DMS53 (cell line): ENCODE results near the gene COG8.
A peak's percentile ranks its signal among the peaks of the same experiment; 100 is the strongest.

Source experiments
- DNase-seq: peaks from one replicate; lab custom pipeline; 2025; lab: John Stamatoyannopoulos, UW

COG8 gene

GRCh38 chr16:69345923-69346322, 6.6 kb upstream of the COG8 start:
- DNase-seq: no peak

DNA sequence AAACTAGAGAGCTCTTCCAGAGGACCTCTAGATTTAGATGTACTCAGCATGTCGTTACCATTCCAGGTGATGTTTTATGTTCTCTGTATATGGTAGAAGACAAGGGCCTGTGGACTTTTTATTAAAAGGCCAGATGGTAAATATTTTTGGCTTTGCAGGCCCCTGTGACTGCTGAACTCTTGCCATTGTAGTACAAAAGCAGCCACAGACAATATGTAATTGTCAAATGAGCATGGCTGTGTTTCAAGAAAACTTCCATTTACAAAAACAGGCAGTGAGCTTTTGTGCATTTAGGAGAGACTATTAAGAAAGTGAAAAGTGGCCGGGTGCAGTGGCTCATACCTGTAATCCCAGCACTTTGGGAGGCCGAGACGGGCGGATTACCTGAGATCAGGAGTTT, 4.8 kb upstream of the COG8 start:
- no peak for DNase-seq

DNA sequence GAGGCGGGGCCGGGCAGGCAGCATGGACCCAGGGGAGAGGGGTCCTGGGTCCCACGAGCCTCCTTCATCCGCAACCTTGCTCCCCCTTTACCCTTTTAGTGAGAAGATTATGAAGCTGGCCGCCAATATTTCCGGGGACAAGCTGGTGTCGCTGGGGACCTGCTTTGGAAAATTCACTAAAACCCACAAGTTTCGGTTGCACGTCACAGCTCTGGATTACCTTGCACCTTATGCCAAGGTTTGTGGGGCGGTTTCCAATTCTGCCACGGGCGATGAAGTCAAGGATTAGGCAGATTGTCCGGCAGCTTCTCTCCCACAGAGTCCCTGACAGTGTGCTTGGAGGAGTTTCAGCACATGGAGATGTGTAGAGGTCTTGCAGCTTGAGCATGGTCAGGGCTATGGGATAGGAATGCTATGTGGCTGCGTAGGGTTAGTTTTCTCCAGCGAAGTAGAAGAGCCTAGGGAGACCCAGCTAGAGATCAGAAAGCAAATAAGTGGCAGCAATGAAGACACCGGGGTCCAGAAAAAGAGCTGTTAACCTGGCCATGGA, 806 bp upstream of the COG8 start:
- peak; percentile 38 for DNase-seq

GRCh38 chr16:69338557-69339288, 641 bp downstream of the COG8 start:
- DNase-seq: no peak

DNA sequence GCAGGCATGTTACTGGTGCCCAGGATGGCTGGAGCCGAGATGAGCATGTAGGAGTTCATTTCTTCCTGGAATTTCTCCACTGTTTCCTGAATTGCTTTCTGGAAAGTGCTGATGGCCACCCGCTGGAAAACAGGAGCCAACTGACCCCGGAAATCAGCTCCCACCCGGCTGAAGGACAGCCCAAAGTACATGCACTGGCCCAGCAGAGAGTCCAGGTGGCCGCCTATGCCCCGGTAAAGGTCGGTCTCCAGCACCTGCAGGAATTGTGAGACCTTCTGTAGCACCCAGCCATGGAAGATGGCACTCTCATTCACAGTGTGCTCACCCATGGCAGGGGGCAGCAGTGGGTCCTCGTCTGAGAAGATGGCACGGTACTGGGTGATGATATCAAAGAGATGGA, 4.7 kb downstream of the COG8 start:
- no peak for DNase-seq

DNA sequence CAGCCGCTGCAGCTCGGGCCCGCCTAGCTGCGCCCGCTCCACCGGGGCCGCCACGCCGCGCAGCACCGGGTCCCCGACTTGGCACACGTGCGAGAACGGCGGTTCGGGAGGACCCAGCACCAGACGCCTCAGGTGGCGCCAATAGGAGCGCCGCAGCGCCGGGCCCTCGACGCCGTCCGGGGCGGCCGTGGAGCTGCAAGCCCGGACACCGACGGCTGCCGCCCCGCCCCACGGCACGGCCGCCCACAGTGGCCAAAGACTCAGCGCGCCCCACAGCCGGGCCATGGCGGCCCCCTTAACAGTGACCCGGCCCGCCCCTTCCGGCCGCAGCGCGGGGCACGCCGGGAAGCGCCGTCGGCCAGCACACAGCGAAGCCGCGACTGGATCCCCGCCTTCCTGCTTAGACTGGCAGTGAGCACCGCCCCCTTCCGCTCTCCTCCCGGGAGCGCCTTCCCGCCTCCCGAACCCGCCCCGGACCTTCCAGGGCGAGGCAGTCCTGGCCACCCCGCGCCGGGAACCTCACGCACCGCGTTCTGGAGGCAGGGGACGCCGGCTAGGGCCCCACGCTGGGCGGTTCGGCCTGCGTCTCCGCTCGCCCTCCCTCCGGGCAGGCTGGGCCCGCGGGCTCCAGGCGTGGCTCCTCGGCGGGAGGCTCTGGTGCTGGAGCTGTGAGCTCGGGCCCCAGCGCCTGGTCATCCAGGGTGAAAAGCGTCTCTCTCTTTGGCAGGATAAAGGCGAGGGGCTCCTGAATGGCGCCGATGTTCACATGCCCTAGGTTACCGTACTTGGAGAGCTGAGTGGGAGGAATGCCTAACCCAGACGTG, 8.9 kb downstream of the COG8 start, which contains the start of gene PDF:
TSS of gene PDF (minus strand) at position 303 of the 824 bp plus-strand sequence. CDS start at position 285, 18 bp downstream.
- peak; percentile 96 for DNase-seq

- peak; percentile 77 for DNase-seq
These were observed 9.7 kb downstream of the COG8 start for GRCh38 chr16:69329369-69330285.

GRCh38 chr16:69328854-69329316, 10.5 kb downstream of the COG8 start:
- DNase-seq: peak; percentile 38

DNA sequence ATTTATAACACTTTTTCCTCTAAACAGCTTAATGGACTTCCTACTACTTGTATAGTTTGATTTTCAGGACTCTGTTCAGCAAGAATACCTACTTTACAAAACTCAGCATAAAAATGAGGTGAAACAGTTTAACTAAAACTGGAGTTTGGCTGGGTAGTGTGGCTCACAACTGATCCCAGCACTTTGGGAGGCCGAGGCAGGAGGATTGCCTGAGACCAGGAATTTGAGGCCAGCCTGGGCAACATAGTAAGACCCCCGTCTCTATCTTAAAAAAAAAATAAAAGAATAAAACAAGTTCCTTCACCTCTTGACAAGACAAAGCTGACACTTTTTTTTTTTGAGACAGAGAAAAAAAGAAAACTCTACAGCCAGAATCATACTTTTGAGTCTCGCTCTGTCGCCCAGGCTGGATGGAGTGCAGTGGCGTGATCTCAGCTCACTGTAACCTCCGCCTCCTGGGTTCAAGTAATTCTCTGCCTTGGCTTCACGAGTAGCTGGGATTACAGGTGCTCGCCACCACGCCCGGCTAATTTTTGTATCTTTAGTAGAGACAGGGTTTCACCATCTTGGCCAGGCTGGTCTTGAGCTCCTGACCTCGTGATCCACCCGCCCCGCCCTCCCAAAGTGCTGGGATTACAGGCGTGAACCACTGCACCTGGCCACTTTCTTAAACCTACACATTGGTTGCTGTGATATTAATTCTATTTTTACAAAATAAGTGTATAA, 11.6 kb downstream of the COG8 start:
- DNase-seq: no peak

DNA sequence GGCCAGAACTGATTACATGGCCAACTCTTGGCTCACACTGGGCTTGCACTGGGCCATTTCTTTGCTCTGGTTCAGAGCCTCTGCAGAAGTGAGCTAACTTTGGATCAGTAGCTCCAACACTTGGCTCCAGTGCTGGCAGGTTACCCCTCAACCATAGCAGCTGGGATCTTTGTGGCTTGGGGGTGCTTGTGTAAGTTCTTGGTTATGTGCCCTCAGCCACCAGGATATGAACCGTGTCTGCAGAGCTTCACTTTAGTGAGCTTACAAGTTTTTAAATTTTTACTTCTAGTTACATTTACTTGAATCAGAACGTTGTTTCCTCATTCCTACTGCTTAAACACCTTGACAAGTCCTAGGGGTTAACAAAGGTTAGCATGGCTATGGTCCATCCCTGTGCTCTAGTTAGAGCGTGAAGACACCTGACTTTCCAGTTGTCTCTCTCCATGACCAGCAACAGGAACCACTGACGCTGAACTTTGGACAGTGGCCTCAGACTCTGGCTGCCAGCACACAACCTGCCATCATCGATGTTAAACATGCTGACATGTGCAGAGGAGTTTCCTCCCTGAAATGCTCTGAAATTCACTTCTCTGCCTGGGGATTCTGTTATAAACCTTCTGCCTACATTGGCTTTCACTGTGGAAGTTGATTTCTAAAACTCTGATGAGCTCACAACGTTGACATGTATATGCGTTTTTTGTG, 13.0 kb downstream of the COG8 start:
- DNase-seq: peak; percentile 30

- DNase-seq: no peak
These were observed 13.6 kb downstream of the COG8 start for GRCh38 chr16:69325784-69326171.

- no peak for DNase-seq
These were observed 14.6 kb downstream of the COG8 start for GRCh38 chr16:69324585-69325253.

- peak; percentile 41 for DNase-seq
These were observed 15.3 kb downstream of the COG8 start for GRCh38 chr16:69324013-69324531.

DNA sequence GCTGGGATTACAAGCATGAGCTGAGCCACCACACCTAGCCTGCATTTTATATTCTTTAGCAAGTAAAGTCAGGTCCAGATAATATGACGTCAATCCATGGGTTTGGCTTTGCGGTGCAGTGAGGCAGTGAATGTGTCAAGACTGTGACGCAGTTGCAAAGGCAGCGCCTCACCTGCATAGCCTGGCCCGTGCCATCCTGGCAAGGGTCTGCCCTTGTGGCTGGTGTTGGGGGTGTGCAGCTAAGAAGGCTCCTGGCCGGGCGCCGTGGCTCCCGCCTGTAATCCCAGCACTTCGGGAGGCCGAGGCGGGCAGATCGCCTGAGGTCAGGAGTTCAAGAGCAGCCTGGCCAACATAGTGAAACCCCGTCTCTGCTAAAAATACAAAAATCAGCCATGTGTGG, 15.9 kb downstream of the COG8 start:
- no peak for DNase-seq

GRCh38 chr16:69322343-69322742, 17.0 kb downstream of the COG8 start:
- no peak for DNase-seq

GRCh38 chr16:69321080-69321479, 18.3 kb downstream of the COG8 start:
- no peak for DNase-seq

- no peak for DNase-seq
These were observed 18.7 kb downstream of the COG8 start for GRCh38 chr16:69320740-69321073.

DNA sequence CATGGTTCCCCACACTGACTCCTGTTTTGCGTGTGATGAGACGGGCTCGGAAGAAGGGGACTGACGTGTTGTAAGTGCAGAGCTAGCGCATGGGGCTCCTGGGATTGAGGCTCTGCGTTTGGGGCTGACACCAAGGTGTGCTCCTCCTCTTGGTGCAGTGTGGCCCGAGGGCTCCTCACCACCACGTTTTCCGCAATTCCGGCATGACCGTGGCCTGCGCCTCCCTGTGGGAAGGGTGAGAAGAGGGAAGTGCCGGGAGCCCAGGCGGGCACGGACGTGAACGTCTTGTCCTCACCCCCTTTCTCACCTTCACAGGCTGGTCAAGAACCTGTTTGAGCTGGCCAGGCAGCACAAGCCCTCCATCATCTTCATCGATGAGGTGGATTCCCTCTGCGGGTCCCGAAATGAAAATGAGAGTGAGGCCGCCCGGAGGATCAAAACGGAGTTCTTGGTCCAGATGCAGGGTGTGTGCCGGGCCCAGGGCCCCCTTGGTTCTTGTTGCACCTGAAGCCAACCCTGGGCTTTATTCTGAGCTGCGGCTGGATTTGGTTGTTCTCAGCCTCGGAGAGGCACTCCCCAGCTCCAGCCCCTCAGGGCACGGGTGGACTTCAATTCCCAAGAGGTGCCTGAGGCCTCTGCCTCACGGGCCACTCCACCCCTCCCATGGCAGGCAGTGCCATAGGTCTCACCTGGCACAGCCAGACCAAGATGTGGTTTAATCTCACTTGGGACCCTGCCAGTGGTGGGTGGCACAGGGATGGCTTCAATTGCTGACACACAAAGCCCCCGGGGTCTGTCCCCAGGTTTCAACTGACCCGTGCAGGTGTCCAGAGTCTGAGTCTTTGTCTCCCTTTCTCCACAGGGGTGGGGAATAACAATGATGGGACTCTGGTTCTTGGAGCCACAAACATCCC, 19.3 kb downstream of the COG8 start:
- no peak for DNase-seq

- no peak for DNase-seq
These were observed 20.0 kb downstream of the COG8 start for GRCh38 chr16:69319381-69319780.
